Measurements from ENCODE around the gene ADAM30.

The ADAM30 gene

GRCh38 chr1:119910618-119911017, 14.3 kb upstream of the ADAM30 start:
- DNase-seq (ENCODE audit: low read depth), result no peak
- no peak for TF ChIP-seq CTCF (conservative IDR thresholded peaks at IDR 0.05; ENCODE audit: control insufficient read depth, insufficient read depth, low read depth, low read length)
- H3K4me3 ChIP-seq (ENCODE audit: control insufficient read depth, low read depth, low read length), result no peak overlapping the region

- no peak for DNase-seq (ENCODE audit: low read depth)
- TF ChIP-seq CTCF (conservative IDR thresholded peaks at IDR 0.05; ENCODE audit: control insufficient read depth, insufficient read depth, low read depth, low read length), result no peak
- H3K4me3 ChIP-seq (ENCODE audit: control insufficient read depth, low read depth, low read length), result no peak overlapping the region
Measured at GRCh38 chr1:119909890-119910596, 13.7 kb upstream of the ADAM30 start.

GRCh38 chr1:119908661-119909060, 12.3 kb upstream of the ADAM30 start:
- no peak for TF ChIP-seq CTCF (conservative IDR thresholded peaks at IDR 0.05; ENCODE audit: control insufficient read depth, insufficient read depth, low read depth, low read length)
- no peak for DNase-seq (ENCODE audit: low read depth)

GRCh38 chr1:119906927-119907652, 10.8 kb upstream of the ADAM30 start:
- H3K4me3 ChIP-seq (ENCODE audit: control insufficient read depth, low read depth, low read length), result no peak overlapping the region
- DNase-seq (ENCODE audit: low read depth), result no peak
- no peak for TF ChIP-seq CTCF (conservative IDR thresholded peaks at IDR 0.05; ENCODE audit: control insufficient read depth, insufficient read depth, low read depth, low read length)

More at GRCh38 chr1:119908661-119909060, 12.3 kb upstream of the ADAM30 start:
- no peak overlapping the region for H3K4me3 ChIP-seq (ENCODE audit: control insufficient read depth, low read depth, low read length)

- TF ChIP-seq CTCF (conservative IDR thresholded peaks at IDR 0.05; ENCODE audit: control insufficient read depth, insufficient read depth, low read depth, low read length), result no peak
- no peak overlapping the region for H3K4me3 ChIP-seq (ENCODE audit: control insufficient read depth, low read depth, low read length)
- DNase-seq (ENCODE audit: low read depth), result peak; percentile 7
Measured at GRCh38 chr1:119903443-119903835, 7.1 kb upstream of the ADAM30 start.

- H3K4me3 ChIP-seq (ENCODE audit: control insufficient read depth, low read depth, low read length), result no peak overlapping the region
- no peak for TF ChIP-seq CTCF (conservative IDR thresholded peaks at IDR 0.05; ENCODE audit: control insufficient read depth, insufficient read depth, low read depth, low read length)
Measured at GRCh38 chr1:119902775-119903442, 6.6 kb upstream of the ADAM30 start.

More at GRCh38 chr1:119902775-119903442, 6.6 kb upstream of the ADAM30 start:
- DNase-seq (ENCODE audit: low read depth), result no peak

All from fibroblast of mammary gland (primary cell).